Activated T-cell treated with anti-CD3 and anti-CD28 coated beads for 24 hours (primary cell): ENCODE results near the gene FGF2.
A peak's percentile ranks its signal among the peaks of the same experiment; 100 is the strongest.

Experiments used
- DNase-seq: peaks from one replicate; pipeline ENCODE4 v3.0.0-alpha.2; 2020; ENCODE audit warnings: low read depth

FGF2 gene

GRCh38 chr4:122895336-122895995 is 68.8 kb downstream of the FGF2 start:
- no peak for DNase-seq

GRCh38 chr4:122896270-122896669 is 69.6 kb downstream of the FGF2 start:
- no peak for DNase-seq

- no peak for DNase-seq
Measured at GRCh38 chr4:122898370-122899150, 71.9 kb downstream of the FGF2 start.

- DNase-seq: no peak
Measured at GRCh38 chr4:122899682-122900081, 73.1 kb downstream of the FGF2 start.

GRCh38 chr4:122900314-122900713 is 73.7 kb downstream of the FGF2 start:
- no peak for DNase-seq

GRCh38 chr4:122901247-122902010 is 74.8 kb downstream of the FGF2 start:
- DNase-seq: no peak

- DNase-seq: no peak
Measured at GRCh38 chr4:122903766-122904288, 77.2 kb downstream of the FGF2 start.

- no peak for DNase-seq
Measured at GRCh38 chr4:122906859-122907305, 80.3 kb downstream of the FGF2 start.

- no peak for DNase-seq
Measured at GRCh38 chr4:122908223-122908622, 81.6 kb downstream of the FGF2 start.

- no peak for DNase-seq
Measured at GRCh38 chr4:122909683-122910082, 83.1 kb downstream of the FGF2 start.

GRCh38 chr4:122911588-122911987 is 85.0 kb downstream of the FGF2 start:
- DNase-seq: no peak

GRCh38 chr4:122912810-122913575 is 86.4 kb downstream of the FGF2 start:
- no peak for DNase-seq

GRCh38 chr4:122914292-122914904 is 87.8 kb downstream of the FGF2 start:
- no peak for DNase-seq

- no peak for DNase-seq
Measured at GRCh38 chr4:122914938-122915337, 88.3 kb downstream of the FGF2 start.

GRCh38 chr4:122917731-122918130 is 91.1 kb downstream of the FGF2 start:
- no peak for DNase-seq

- no peak for DNase-seq
Measured at GRCh38 chr4:122920473-122920872, 93.8 kb downstream of the FGF2 start.

GRCh38 chr4:122921300-122921699 is 94.7 kb downstream of the FGF2 start:
- DNase-seq: no peak

- DNase-seq: peak; percentile 22
Measured at GRCh38 chr4:122921971-122922876, 95.6 kb downstream of the FGF2 start, which contains the start of gene NUDT6. TSS of gene NUDT6 (minus strand) at chr4:122922597. CDS start at chr4:122922572, 25 bp downstream.

GRCh38 chr4:122922877-122923511 is 96.4 kb downstream of the FGF2 start:
- DNase-seq: peak; percentile 84

GRCh38 chr4:122928930-122929329 is 102.3 kb downstream of the FGF2 start:
- DNase-seq: no peak
